SK-N-SH treated with all-trans-retinoic acid at 6 μM for 48 hours (cell line): ENCODE results near the gene KLF2.

Source experiments
- ATAC-seq: fragments of 200-7000 bp; cut with Tn5 transposase; 3 replicates; pipeline ENCODE4 v1.9.1; 2020; ENCODE audit warnings: mild to moderate bottlenecking, moderate library complexity
- ARNTL ChIP-seq: fragments of 450-650 bp; formaldehyde crosslinking; IDR thresholded peaks from 2 replicates; pipeline ENCODE4 v1.5.0; 2020; ENCODE audit warnings: low read depth, mild to moderate bottlenecking, moderate library complexity, borderline replicate concordance
- ESRRG ChIP-seq: fragments of 250-450 bp; sonication (Bioruptor Pico); IDR thresholded peaks from 2 replicates; pipeline ENCODE4 v1.6.1; 2021; ENCODE audit warnings: mild to moderate bottlenecking
- GLIS3 ChIP-seq: fragments of 250-450 bp; sonication (Bioruptor Pico); IDR thresholded peaks from 2 replicates; pipeline ENCODE4 v1.5.0; 2020; ENCODE audit warnings: mild to moderate bottlenecking, moderate library complexity
- OSR1 ChIP-seq: fragments of 250-450 bp; sonication (Bioruptor Pico); IDR thresholded peaks from 2 replicates; pipeline ENCODE4 v1.8.0; 2022; ENCODE audit warnings: moderate library complexity, mild to moderate bottlenecking, inconsistent platforms
- PPARA ChIP-seq: fragments of 250-450 bp; sonication (Bioruptor Pico); IDR thresholded peaks from 2 replicates; pipeline ENCODE4 v1.5.0; 2020; ENCODE audit warnings: mild to moderate bottlenecking, borderline replicate concordance
- RARB ChIP-seq: fragments of 250-450 bp; sonication (Bioruptor Pico); IDR thresholded peaks from 2 replicates; pipeline ENCODE4 v1.8.0; 2021; ENCODE audit warnings: mild to moderate bottlenecking, moderate library complexity
- SNAI2 ChIP-seq: fragments of 250-450 bp; sonication (Bioruptor Pico); IDR thresholded peaks from 2 replicates; pipeline ENCODE4 v1.5.0; 2020; ENCODE audit warnings: mild to moderate bottlenecking, moderate library complexity
- TCF4 ChIP-seq: fragments of 250-450 bp; sonication (Bioruptor Pico); IDR thresholded peaks from 2 replicates; pipeline ENCODE4 v1.8.0; 2021; ENCODE audit warnings: mild to moderate bottlenecking, moderate library complexity, borderline replicate concordance
- TOX ChIP-seq: fragments of 250-450 bp; sonication (Bioruptor Pico); IDR thresholded peaks from 2 replicates; pipeline ENCODE4 v1.8.0; 2021; ENCODE audit warnings: mild to moderate bottlenecking, moderate library complexity, borderline replicate concordance
- ZC3H10 ChIP-seq: fragments of 250-450 bp; sonication (Bioruptor Pico); IDR thresholded peaks from 2 replicates; pipeline ENCODE4 v1.5.1; 2021; ENCODE audit warnings: mild to moderate bottlenecking, moderate library complexity
- ZFP30 ChIP-seq: fragments of 450-650 bp; formaldehyde crosslinking; IDR thresholded peaks from 2 replicates; pipeline ENCODE4 v1.5.0; 2022; ENCODE audit warnings: mild to moderate bottlenecking, moderate library complexity
- ZNF70 ChIP-seq: fragments of 450-650 bp; formaldehyde crosslinking; IDR thresholded peaks from 2 replicates; pipeline ENCODE4 v1.5.0; 2020; ENCODE audit warnings: mild to moderate bottlenecking, moderate library complexity
- ZNF8 ChIP-seq: fragments of 450-650 bp; formaldehyde crosslinking; IDR thresholded peaks from 2 replicates; pipeline ENCODE4 v1.5.0; 2020; ENCODE audit warnings: mild to moderate bottlenecking, moderate library complexity
- TF ChIP-seq, protein P1 (sequence below): fragments of 250-450 bp; sonication (Bioruptor Pico); IDR thresholded peaks from 2 replicates; pipeline ENCODE4 v1.8.0; 2021; ENCODE audit warnings: low read depth, mild to moderate bottlenecking, moderate library complexity, borderline replicate concordance
- TF ChIP-seq, protein P2 (sequence below): fragments of 250-450 bp; sonication (Bioruptor Pico); IDR thresholded peaks from 2 replicates; pipeline ENCODE4 v1.8.0; 2020; ENCODE audit warnings: mild to moderate bottlenecking, moderate library complexity, borderline replicate concordance
- TF ChIP-seq, protein P3 (sequence below): fragments of 250-450 bp; sonication (Bioruptor Pico); IDR thresholded peaks from 2 replicates; pipeline ENCODE4 v1.5.0; 2020; ENCODE audit warnings: mild to moderate bottlenecking, moderate library complexity
- TF ChIP-seq, protein P4 (sequence below): fragments of 250-450 bp; sonication (Bioruptor Pico); IDR thresholded peaks from 2 replicates; pipeline ENCODE4 v1.5.1; 2020; ENCODE audit warnings: low read depth, mild to moderate bottlenecking, moderate library complexity
- TF ChIP-seq, protein P5 (sequence below): fragments of 250-450 bp; sonication (Bioruptor Pico); IDR thresholded peaks from 2 replicates; pipeline ENCODE4 v1.5.1; 2021; ENCODE audit warnings: mild to moderate bottlenecking, moderate library complexity

Gene KLF2

DNA sequence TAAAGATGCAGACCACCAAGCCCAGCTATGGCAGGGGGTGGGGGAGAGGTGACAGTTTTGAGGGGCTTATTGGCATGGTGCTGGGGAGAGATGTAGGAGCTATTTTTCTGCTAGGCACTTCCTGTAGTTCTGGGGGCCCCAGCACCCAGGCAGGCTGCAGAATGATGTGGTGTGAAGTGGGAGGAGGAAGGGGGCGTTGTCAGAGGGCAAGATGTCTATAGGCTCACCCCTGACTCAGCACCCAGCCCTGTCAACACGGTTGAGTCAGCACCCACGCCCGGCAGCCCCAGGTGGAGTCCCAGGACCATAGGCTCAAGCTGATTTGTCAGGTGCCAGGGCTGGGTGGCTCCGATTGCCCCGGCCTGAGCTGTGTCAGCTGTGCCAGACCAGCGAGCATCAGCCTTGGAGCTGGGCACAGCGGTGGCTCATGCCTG, 5.8 kb downstream of the KLF2 start:
- peak; percentile 67 for ATAC-seq

DNA sequence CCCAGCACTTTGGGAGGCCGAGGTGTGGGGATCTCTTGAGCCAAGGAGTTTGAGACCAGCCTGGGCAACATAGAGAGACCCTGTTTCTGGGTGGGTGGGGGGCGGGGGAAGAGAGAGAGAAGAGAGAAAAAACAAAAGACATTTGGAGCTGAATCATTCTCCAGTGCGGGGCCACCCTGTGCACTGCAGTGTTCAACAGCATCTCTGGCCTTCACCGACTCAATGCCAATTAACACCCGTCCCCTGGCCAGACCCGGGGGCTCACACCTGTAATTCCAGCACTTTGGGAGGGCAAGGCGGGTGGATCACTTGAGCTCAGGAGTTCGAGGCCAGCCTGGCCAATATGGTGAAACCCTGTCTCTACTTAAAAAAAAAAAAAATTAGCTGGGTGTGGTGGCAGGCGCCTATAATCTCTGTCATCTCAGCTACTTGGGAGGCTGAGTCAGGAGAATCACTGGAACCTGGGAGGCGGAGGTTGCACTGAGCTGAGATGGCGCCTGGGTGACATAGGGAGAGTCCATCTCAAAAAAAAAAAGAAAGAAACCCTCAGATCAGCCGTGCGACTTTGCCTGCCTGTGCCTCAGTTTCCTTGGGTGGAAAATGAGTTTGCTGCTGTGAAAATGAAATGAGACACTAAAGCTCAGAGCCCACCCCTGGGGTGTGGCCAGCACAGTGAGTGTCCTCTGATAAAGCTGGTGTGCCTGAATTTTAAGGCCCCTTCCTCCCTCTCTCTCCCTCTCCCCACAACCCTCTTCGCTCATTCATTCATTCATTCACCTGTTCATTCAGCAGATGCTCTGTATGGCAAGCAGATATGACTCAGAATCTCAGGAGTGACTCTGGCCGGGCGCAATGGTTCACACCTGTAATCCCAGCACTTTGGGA, 6.4 kb downstream of the KLF2 start:
- TF ChIP-seq TOX (CRISPR knock-in tag) (0 out of 2 replicates have a peak, but pooled peaks have one; percentile 34), ZFP30 (no peak), ESRRG (CRISPR knock-in tag) (no peak)
- TF ChIP-seq, protein P1, sequence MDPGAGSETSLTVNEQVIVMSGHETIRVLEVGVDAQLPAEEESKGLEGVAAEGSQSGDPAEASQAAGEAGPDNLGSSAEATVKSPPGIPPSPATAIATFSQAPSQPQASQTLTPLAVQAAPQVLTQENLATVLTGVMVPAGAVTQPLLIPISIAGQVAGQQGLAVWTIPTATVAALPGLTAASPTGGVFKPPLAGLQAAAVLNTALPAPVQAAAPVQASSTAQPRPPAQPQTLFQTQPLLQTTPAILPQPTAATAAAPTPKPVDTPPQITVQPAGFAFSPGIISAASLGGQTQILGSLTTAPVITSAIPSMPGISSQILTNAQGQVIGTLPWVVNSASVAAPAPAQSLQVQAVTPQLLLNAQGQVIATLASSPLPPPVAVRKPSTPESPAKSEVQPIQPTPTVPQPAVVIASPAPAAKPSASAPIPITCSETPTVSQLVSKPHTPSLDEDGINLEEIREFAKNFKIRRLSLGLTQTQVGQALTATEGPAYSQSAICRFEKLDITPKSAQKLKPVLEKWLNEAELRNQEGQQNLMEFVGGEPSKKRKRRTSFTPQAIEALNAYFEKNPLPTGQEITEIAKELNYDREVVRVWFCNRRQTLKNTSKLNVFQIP (CRISPR knock-in tag): no peak
- peak; percentile 9 for ATAC-seq

More for the DNA sequence above, 5.8 kb downstream of the KLF2 start:
- 0 out of 2 replicates have a peak, but pooled peaks have one; percentile 65 for TF ChIP-seq RARB (CRISPR knock-in tag)
- TF ChIP-seq, protein P2, sequence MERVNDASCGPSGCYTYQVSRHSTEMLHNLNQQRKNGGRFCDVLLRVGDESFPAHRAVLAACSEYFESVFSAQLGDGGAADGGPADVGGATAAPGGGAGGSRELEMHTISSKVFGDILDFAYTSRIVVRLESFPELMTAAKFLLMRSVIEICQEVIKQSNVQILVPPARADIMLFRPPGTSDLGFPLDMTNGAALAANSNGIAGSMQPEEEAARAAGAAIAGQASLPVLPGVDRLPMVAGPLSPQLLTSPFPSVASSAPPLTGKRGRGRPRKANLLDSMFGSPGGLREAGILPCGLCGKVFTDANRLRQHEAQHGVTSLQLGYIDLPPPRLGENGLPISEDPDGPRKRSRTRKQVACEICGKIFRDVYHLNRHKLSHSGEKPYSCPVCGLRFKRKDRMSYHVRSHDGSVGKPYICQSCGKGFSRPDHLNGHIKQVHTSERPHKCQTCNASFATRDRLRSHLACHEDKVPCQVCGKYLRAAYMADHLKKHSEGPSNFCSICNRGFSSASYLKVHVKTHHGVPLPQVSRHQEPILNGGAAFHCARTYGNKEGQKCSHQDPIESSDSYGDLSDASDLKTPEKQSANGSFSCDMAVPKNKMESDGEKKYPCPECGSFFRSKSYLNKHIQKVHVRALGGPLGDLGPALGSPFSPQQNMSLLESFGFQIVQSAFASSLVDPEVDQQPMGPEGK (CRISPR knock-in tag): no peak
- TF ChIP-seq ZC3H10 (CRISPR knock-in tag): peak; percentile 18
- TF ChIP-seq, protein P3, sequence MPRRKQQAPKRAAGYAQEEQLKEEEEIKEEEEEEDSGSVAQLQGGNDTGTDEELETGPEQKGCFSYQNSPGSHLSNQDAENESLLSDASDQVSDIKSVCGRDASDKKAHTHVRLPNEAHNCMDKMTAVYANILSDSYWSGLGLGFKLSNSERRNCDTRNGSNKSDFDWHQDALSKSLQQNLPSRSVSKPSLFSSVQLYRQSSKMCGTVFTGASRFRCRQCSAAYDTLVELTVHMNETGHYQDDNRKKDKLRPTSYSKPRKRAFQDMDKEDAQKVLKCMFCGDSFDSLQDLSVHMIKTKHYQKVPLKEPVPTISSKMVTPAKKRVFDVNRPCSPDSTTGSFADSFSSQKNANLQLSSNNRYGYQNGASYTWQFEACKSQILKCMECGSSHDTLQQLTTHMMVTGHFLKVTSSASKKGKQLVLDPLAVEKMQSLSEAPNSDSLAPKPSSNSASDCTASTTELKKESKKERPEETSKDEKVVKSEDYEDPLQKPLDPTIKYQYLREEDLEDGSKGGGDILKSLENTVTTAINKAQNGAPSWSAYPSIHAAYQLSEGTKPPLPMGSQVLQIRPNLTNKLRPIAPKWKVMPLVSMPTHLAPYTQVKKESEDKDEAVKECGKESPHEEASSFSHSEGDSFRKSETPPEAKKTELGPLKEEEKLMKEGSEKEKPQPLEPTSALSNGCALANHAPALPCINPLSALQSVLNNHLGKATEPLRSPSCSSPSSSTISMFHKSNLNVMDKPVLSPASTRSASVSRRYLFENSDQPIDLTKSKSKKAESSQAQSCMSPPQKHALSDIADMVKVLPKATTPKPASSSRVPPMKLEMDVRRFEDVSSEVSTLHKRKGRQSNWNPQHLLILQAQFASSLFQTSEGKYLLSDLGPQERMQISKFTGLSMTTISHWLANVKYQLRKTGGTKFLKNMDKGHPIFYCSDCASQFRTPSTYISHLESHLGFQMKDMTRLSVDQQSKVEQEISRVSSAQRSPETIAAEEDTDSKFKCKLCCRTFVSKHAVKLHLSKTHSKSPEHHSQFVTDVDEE (CRISPR knock-in tag): no peak
- TF ChIP-seq ZNF8 (CRISPR knock-in tag): no peak

DNA sequence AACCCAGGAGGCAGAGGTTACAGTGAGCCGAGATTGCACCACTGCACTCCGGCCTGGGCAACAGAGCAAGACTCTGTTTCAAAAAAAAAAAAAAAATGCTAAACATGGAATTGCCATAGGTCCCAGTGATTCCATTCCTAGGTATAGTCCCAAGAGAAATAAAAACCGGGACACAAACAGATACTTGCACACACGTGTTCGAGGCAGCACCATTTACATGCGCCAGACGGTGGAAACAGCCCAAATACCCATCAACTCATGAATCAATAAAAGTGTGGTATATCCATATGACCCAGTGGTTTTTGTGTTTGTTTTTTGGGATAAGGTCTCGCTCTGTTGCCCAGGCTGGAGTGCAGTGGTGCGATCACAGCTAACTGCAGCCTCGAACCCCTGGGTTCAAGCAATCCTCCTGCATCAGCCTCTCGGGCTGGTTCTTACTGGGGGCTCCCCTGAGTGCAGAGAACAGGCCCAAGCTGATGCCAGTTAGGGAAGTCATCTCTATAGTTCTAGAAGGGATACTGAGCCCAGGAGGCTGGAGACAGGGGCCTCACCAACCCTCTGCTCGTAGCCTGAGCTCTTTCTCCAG, 8.5 kb downstream of the KLF2 start:
- no peak for ATAC-seq
- TF ChIP-seq RARB (CRISPR knock-in tag) (no peak), ZNF70 (CRISPR knock-in tag) (no peak), TCF4 (CRISPR knock-in tag) (no peak), ZFP30 (no peak), ESRRG (CRISPR knock-in tag) (no peak), ARNTL (CRISPR knock-in tag) (no peak), TOX (CRISPR knock-in tag) (no peak), SNAI2 (CRISPR knock-in tag) (no peak), ZNF8 (CRISPR knock-in tag) (no peak), PPARA (no peak), GLIS3 (CRISPR knock-in tag) (no peak), OSR1 (no peak)
- TF ChIP-seq, protein P1 (CRISPR knock-in tag): no peak
- TF ChIP-seq, protein P2 (CRISPR knock-in tag): no peak
- TF ChIP-seq, protein P4, sequence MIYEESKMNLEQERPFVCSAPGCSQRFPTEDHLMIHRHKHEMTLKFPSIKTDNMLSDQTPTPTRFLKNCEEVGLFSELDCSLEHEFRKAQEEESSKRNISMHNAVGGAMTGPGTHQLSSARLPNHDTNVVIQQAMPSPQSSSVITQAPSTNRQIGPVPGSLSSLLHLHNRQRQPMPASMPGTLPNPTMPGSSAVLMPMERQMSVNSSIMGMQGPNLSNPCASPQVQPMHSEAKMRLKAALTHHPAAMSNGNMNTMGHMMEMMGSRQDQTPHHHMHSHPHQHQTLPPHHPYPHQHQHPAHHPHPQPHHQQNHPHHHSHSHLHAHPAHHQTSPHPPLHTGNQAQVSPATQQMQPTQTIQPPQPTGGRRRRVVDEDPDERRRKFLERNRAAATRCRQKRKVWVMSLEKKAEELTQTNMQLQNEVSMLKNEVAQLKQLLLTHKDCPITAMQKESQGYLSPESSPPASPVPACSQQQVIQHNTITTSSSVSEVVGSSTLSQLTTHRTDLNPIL (CRISPR knock-in tag): no peak
- TF ChIP-seq, protein P3 (CRISPR knock-in tag): no peak
- TF ChIP-seq, protein P5, sequence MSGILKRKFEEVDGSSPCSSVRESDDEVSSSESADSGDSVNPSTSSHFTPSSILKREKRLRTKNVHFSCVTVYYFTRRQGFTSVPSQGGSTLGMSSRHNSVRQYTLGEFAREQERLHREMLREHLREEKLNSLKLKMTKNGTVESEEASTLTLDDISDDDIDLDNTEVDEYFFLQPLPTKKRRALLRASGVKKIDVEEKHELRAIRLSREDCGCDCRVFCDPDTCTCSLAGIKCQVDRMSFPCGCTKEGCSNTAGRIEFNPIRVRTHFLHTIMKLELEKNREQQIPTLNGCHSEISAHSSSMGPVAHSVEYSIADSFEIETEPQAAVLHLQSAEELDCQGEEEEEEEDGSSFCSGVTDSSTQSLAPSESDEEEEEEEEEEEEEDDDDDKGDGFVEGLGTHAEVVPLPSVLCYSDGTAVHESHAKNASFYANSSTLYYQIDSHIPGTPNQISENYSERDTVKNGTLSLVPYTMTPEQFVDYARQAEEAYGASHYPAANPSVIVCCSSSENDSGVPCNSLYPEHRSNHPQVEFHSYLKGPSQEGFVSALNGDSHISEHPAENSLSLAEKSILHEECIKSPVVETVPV (CRISPR knock-in tag): no peak
